Transverse colon (tissue), 4 donors: ENCODE results near the gene LRRC4. TPM values are rescaled to one million over a fixed set of nuclear protein-coding genes. Genes with fewer than 3 reads are reported as not detected.

Source experiments
- DNase-seq: peaks from one replicate; pipeline ENCODE4 v3.0.0-alpha.2; 2019
- H3K27ac ChIP-seq, 4 donors: fragments of 200-600 bp; sonication (generic); 2 replicates each; pipeline ENCODE4 v1.5.1; 2016 to 2018; ENCODE audit warnings: inconsistent platforms in 4 of 4
- H3K27me3 ChIP-seq: fragments of 200-600 bp; sonication (generic); 2 replicates; pipeline ENCODE4 v1.5.1; 2017; ENCODE audit warnings: inconsistent platforms
- H3K36me3 ChIP-seq, 4 donors: fragments of 200-600 bp; sonication (generic); 2 replicates each; pipeline ENCODE4 v1.5.1; 2017 to 2019; ENCODE audit warnings: inconsistent platforms in 4 of 4
- H3K4me1 ChIP-seq, 4 donors: fragments of 200-600 bp; sonication (generic); 2 replicates each; pipeline ENCODE4 v1.5.1; 2017 to 2020; ENCODE audit warnings: inconsistent platforms in 4 of 4
- H3K4me3 ChIP-seq, 4 donors: fragments of 200-600 bp; sonication (generic); 1 replicate in 1 of 4; 2 replicates in 3 of 4; pipeline versions ENCODE4 v1.5.1 to v1.6.1; 2017 to 2019; ENCODE audit warnings: inconsistent platforms in 4 of 4
- H3K9me3 ChIP-seq, 2 donors: fragments of 200-600 bp; sonication (generic); 2 replicates each; pipeline ENCODE4 v1.5.1; 2017 to 2019; ENCODE audit warnings: inconsistent platforms in 2 of 2
- CTCF ChIP-seq, 5 experiments: fragments of 200-600 bp in 3 of 5; fragments of 450-650 bp in 2 of 5; sonication (generic) in 3 of 5; IDR thresholded peaks; 1 replicate in 2 of 5; 2 replicates in 3 of 5; pipeline ENCODE4 v1.5.1; 2016 to 2017; ENCODE audit warnings: antibody characterized with exemption in 5 of 5, inconsistent platforms in 3 of 5, mild to moderate bottlenecking in 2 of 5, moderate library complexity in 1 of 5
- EP300 ChIP-seq: sonication (generic); formaldehyde crosslinking; IDR thresholded peaks from one replicate; pipeline ENCODE4 v1.6.1; 2017; ENCODE audit warnings: antibody characterized with exemption, low read depth
- POLR2A ChIP-seq: fragments of 450-650 bp; IDR thresholded peaks from one replicate; pipeline ENCODE4 v1.6.1; 2016; ENCODE audit warnings: antibody characterized with exemption, mild to moderate bottlenecking, moderate library complexity
- POLR2AphosphoS5 ChIP-seq, 3 donors: sonication (generic); formaldehyde crosslinking; IDR thresholded peaks; one replicate each; pipeline ENCODE4 v1.6.1; 2016; ENCODE audit warnings: antibody characterized with exemption in 3 of 3
- WGBS, 2 donors: methylation state at CpG; one replicate each; pipeline ENCODE4 v1.1.5; 2018; ENCODE audit warnings: low coverage in 1 of 2; 5-methylcytosine and 5-hydroxymethylcytosine counted together
- in situ Hi-C, 4 donors: fragments of 200-750 bp; cut with MboI; loops; one replicate each; pipeline versions ENCODE4 v1.15.0 to v1.15.1; 2017; ENCODE audit warnings: low sequenced_read_pairs in 3 of 4, low pct_ligation_motif_present in 1 of 4, low pct_unique_long_range_greater_than_20kb in 1 of 4
- intact Hi-C: fragments of 100-400 bp; cut with DNase I; formaldehyde crosslinking; loops from one replicate; pipeline ENCODE4 v1.15.1; 2023; ENCODE audit warnings: low total_unique reads
- total RNA-seq, 4 donors: library from RNA; depleted of rRNA; stranded (reverse); fragments of >200 nt; gene quantifications; one replicate each; pipeline ENCODE4 v1.1.0, GENCODE V29; 2016

LRRC4 gene
- total RNA-seq, 4 donors from 2014 or later, result 0.20 to 1.2 (median 0.96) TPM

- H3K9me3 ChIP-seq, result no peaks in the 10 kb centered on the region
- peaks cover 0 to 11% (median 0%) of the 10 kb centered on the region in 4 donors for H3K4me1 ChIP-seq
- no peak overlapping the region for H3K27ac ChIP-seq
- no peak for DNase-seq
- intact Hi-C loops (no loop called here), in situ Hi-C loops (no loop called here)
- H3K36me3 ChIP-seq, result no peaks in the 10 kb centered on the region
- no peak for TF ChIP-seq POLR2A
- TF ChIP-seq EP300, result no peak
- no peak for TF ChIP-seq CTCF (IDR thresholded peaks at IDR 0.05)
- TF ChIP-seq POLR2AphosphoS5 (IDR thresholded peaks at IDR 0.05), result no peak
- no peak overlapping the region for H3K4me3 ChIP-seq
- 93 to 95% methylated on average over 2 to 5 of the region's 5 CpGs for WGBS, 2 donors
- no peaks in the 10 kb centered on the region for H3K27me3 ChIP-seq
These were observed 23.1 kb downstream of the LRRC4 start for GRCh38 chr7:128008141-128008540.

- in situ Hi-C loops (no loop called here), intact Hi-C loops (no loop called here)
- 75 to 92% methylated on average over 1 to 3 of the region's 3 CpGs for WGBS, 2 donors
These were observed 23.9 kb downstream of the LRRC4 start for GRCh38 chr7:128007303-128007680.

DNA sequence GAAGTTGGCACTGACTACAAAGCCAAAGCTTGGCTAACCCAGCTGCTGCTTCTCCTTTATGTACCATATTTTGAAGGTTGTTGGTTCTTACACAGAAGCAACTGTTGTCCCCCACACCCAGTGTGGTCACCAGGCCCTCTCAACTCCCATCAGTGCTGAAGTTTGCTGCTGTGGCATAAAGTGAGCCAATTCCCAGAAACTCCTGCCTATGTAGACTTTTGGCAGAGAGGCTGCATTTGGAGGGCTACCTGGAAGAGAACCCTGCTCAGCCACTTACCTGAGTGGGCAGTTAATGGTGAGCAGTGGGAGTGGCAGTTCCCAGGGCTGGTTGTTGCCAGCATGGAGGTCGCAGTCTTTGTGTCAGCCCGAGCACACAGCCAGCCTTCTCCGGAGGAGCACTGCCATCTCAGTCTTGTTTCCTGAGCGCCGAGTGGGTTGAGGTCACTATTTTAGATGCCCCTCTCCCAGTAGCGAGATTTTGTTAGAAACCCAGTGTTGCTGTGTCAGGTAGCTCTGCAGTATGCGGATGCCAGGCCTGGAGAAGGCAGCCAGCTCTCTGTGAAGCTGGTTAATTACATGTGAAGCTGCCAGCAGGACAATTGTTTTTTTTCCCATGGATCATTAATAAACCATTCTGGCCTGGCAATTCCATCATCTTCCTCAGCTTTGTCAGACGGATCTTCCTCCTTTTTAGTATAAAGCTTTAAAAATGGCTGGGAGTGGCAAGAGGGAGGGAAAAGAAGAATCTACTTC, 24.5 kb downstream of the LRRC4 start:
- Histone ChIP-seq H3K27me3 (no peaks in the 10 kb centered on the region), H3K9me3 (no peaks in the 10 kb centered on the region), H3K4me3 (no peak overlapping the region), H3K27ac (no peak overlapping the region), H3K4me1 (peaks cover 0 to 11% (median 0%) of the 10 kb centered on the region in 4 donors), H3K36me3 (no peaks in the 10 kb centered on the region)
- 98 to 100% methylated on average over 2 to 8 of the region's 8 CpGs for WGBS, 2 donors
- DNase-seq, result no peak
- TF ChIP-seq POLR2AphosphoS5 (IDR thresholded peaks at IDR 0.05) (no peak), EP300 (no peak), POLR2A (no peak)
- intact Hi-C loops, result no loop called here
- in situ Hi-C loops, result no loop called here

More at GRCh38 chr7:128007303-128007680, 23.9 kb downstream of the LRRC4 start:
- Histone ChIP-seq H3K4me3 (no peak overlapping the region), H3K27me3 (no peaks in the 10 kb centered on the region), H3K4me1 (peaks cover 0 to 11% (median 0%) of the 10 kb centered on the region in 4 donors), H3K9me3 (no peaks in the 10 kb centered on the region), H3K36me3 (no peaks in the 10 kb centered on the region), H3K27ac (no peak overlapping the region)
- DNase-seq, result no peak
- TF ChIP-seq EP300, result no peak
- TF ChIP-seq POLR2A, result no peak
- TF ChIP-seq POLR2AphosphoS5 (IDR thresholded peaks at IDR 0.05), result no peak
- no peak for TF ChIP-seq CTCF (IDR thresholded peaks at IDR 0.05)

DNA sequence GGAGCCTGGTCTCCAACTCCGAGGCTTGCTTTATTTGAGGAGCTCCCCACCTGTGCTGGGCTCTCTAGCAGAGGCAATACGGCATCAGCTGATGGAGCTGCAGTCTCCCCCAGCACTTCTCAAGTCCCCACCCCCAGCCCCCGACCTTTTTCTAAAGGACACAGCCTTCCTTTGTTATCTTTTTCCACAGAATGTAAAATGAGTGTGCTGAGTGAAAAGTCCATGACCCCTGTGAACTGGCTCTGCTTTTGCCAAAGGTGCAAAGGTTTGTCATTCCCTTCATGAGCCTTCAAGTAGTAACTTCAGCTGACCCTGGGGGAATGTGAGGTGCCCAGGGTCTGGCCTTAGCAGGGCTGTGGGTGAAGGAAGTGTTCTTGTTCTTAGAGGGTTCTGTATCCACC, 25.5 kb downstream of the LRRC4 start:
- H3K27ac ChIP-seq, result no peak overlapping the region
- no peaks in the 10 kb centered on the region for H3K9me3 ChIP-seq
- H3K27me3 ChIP-seq, result no peaks in the 10 kb centered on the region
- peaks cover 0 to 1% (median 0%) of the 10 kb centered on the region in 4 donors for H3K4me1 ChIP-seq
- TF ChIP-seq EP300 (no peak), POLR2AphosphoS5 (IDR thresholded peaks at IDR 0.05) (no peak), POLR2A (no peak), CTCF (IDR thresholded peaks at IDR 0.05) (no peak)
- no peaks in the 10 kb centered on the region for H3K36me3 ChIP-seq
- in situ Hi-C loops, result no loop called here
- 89 to 100% methylated on average over 2 to 3 of the region's 3 CpGs for WGBS, 2 donors
- H3K4me3 ChIP-seq, result no peak overlapping the region
- intact Hi-C loops, result no loop called here
- DNase-seq, result no peak
